ENCODE results near the gene ADAM17. TPM values are rescaled to one million over a fixed set of nuclear protein-coding genes. Genes with fewer than 3 reads are reported as not detected.

ADAM17 gene
- total RNA-seq, 1 experiment from 2014 or later = 18.2 TPM

DNA sequence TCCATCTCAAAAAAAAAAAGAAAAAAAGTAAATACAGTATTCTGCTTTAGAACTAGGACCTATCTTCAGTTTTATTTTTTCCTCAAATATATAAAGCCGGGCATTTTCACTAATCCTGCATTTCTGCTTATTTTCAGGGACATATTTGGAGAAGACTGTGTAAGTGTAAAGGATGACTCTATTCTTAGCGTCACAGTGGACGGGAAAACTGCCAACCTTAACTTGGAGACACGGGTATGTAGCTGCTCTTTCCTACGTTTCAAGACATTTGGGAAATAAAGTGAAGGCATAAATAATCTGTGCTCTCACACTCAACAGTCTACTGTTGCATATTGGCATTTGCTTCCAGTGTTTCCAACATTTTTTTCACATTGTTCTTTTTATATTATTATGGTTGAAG lies 84.4 kb downstream of the ADAM17 start:
- no peak for DNase-seq (ENCODE audit: low spot score)

DNA sequence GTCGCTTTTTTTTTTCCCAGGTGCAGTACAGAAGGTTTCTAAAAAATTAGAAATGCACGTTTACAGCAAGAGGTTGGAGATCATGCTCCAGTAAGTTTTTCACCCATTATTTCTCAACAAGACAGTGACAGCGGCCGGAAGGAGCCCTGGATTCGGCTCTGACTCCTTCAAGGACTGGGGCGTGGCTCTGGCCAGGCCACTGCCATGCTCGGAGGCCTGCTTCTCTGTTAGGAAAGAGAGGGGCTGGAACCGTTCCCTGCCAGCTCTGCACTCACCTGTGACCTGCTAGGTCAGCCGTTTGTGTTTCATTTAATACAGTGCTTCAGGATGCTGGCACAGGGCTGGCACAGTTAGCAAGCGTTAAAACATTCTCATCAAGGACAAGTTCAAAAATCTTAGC lies 87.9 kb downstream of the ADAM17 start:
- DNase-seq (ENCODE audit: low spot score) = no peak

DNA sequence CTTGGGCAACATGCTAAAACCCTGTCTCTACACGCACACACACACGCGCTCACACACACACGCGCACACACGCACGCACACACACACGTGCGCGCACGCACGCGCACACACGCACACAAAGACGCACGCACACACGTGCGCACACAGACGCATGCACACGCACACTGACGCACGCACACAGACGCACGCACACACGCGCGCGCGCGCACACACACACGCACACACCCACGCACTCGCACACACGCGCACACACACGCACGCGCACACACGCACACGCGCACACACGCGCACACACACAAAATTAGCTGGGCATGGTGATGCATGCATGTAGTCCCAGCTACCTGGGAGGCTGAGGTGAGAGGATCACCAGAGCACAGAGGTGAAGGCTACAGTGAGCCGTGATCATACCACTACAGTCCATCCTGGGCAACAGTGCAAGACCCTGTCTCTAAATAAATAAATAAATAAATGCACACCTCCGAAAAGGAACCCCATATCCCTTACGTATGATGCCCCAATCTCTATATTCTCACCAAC lies 89.4 kb downstream of the ADAM17 start:
- DNase-seq (ENCODE audit: low spot score) = no peak

DNA sequence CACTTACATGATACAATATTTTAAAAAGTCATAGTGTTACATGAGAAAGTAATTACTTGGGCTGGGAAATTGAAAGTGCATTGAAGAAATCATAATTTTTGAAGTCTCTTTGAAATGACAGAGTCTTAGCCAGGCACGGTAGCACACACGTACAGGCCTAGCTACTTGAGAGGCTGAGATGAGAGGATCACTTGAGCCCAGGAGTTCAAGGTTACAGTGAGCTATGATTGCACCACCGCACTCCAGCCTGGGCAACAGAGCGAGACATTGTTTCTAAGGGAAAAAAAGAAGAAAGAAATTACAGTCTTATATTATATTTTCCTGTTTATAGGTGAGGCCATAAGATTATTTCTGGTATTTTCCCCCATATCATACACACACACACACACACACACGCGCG lies 90.5 kb downstream of the ADAM17 start:
- no peak for DNase-seq (ENCODE audit: low spot score)

GRCh38 chr2:9463698-9464034 lies 92.0 kb downstream of the ADAM17 start:
- DNase-seq (ENCODE audit: low spot score) = peak; percentile 19

DNA sequence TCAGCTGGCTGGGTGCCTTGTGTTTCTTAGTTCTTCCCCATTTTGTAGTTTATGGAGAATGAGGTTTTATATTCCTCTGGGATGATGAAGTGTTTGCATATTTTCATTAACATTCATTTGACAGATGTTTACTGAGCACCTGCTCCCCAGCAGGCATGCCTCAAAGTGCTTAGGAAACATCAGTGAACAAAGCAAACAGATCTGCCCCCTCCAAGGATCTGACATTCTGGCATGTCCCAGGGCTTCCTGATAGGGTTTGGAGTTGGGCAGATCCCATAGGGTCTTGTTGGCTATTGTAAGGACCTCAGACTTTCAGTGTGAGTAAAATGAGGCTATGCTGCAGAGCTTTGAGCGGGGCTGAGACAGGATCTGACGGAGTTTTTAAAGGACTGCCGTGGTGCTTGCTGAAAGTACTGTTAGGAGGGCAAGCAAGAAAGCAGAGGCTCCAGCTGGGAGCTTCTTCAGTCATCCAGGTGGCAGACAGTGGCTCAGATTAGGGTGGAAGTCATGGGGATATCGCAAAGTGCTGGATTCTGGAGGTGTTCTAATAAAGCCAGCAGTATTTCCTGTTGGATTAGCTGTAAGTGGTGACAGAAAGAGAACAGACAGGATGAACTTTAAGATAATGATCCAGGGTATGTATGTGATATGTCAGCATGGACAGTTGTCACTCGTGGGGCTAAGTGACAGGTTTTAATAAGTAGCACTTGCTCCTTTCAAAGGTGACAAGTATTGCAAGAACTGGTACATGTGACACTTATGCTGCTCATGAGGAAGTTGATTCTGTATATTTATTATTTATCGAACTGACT lies 92.5 kb downstream of the ADAM17 start:
- DNase-seq (ENCODE audit: low spot score) = no peak

- no peak for DNase-seq (ENCODE audit: low spot score)
Measured at GRCh38 chr2:9462313-9462712, 93.3 kb downstream of the ADAM17 start.

GRCh38 chr2:9461079-9461478 lies 94.6 kb downstream of the ADAM17 start:
- DNase-seq (ENCODE audit: low spot score) = no peak

GRCh38 chr2:9460441-9461017 lies 95.1 kb downstream of the ADAM17 start:
- no peak for DNase-seq (ENCODE audit: low spot score)

- no peak for DNase-seq (ENCODE audit: low spot score)
Measured at GRCh38 chr2:9451231-9451630, 104.4 kb downstream of the ADAM17 start.

DNA sequence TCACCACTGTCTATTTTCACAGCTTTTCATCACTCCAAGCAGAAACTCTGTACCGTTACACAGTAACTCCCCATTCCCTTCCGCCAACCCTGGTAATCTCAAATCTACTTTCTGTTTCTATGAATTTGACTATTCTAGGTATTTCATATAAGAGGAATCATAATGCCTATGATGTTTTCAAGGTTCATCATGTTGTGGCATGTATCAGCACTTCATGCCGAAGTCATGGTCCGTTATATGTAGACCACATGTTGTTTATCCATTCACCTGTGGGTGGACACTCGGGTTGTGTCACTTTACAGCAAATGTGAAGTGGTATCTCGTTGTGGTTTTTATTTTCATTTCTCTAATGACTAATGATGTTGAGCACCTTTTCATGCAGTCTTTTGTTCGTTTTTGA lies 110.5 kb downstream of the ADAM17 start:
- no peak for DNase-seq (ENCODE audit: low spot score)

DNA sequence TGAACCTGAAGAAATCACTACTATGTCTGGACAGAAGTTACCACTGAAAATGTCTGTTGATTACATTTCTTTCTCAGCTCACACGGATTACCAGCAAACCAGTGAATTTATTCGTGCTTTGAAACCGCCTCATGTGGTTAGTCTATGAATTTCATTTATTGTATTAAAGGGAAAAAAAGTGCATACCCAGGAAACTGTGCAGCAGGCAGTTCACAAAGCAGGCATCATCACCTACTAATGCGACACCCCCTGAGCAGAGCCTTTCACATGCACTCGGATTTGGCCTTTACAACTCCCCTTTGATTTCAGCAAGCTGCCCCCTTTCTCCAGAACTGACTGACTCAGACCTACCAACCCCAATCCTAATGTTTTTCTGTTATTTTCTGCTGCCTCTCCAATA lies 112.1 kb downstream of the ADAM17 start:
- no peak for DNase-seq (ENCODE audit: low spot score)

- DNase-seq (ENCODE audit: low spot score) = no peak
Measured at GRCh38 chr2:9441556-9441955, 114.1 kb downstream of the ADAM17 start.

DNA sequence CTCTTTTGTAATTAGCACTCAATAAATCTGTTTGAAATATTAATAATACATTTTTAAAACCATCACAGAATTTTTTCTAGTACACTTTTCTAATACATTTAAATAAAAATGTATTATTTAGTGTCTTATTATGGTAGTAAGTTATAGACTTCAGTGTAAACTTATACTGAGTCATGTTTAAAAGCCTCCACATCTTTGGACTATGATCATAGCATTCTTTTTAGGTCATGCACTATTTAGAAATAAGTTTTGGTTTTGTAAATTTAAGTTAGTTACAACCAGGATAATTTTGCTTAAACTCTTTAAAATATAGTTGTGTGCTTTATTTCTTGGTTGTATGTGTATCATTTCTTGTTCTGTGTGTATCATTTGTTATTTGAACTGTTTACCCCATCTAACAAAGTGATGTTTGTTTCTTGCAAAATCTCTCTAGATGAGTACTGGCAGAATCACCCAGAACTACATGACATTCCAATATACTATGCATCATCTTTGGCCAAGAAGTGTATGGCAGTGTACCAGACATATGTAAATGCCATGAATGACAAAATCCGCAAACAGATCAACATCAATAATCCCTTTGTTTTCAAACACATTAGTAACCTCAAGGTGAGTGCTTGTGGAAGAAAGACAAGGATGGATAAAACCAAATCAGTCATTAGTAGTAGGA lies 115.4 kb downstream of the ADAM17 start:
- no peak for DNase-seq (ENCODE audit: low spot score)

DNA sequence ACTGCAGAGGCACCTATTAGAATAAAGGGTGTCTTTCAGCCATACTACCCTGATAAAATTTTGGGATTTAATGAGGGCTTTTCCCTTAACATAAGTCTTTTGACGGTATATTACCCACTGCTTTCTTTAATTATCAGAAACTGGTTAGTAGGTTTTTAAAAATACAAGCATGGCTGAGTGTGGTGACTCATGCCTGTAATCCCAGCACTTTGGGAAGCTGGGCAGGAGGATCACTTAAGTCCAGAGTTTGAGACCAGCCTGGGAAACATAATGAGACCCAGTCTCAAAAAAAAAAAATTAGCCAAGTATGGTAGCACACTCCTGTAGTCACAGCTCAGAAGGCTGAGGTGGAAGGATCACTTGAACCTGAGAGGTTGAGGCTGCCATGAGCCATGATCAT lies 116.1 kb downstream of the ADAM17 start:
- no peak for DNase-seq (ENCODE audit: low spot score)

Other genes starting within 250 kb of the ADAM17 start
- gene ITGB1BP1, start 132.3 kb downstream of the ADAM17 start, total RNA-seq (2014; rRNA removed; shearing (Covaris generic)) = 30.7 and 36.7 TPM in 2 replicates
- gene CPSF3, start 132.2 kb downstream of the ADAM17 start, total RNA-seq (2014; rRNA removed; shearing (Covaris generic)) = 54.7 and 65.5 TPM in 2 replicates
- gene IAH1, start 81.3 kb downstream of the ADAM17 start, total RNA-seq (2014; rRNA removed; shearing (Covaris generic)) = 38.7 and 52.5 TPM in 2 replicates
- gene YWHAQ, start 75.2 kb upstream of the ADAM17 start, total RNA-seq (2014; rRNA removed; shearing (Covaris generic)) = 279 and 391 TPM in 2 replicates

Measured in H4 (cell line).